22Rv1 (cell line): Measurements from ENCODE around the gene RNF40.

Source experiments
- H3K27ac ChIP-seq: fragments of 450-650 bp; 2 replicates; pipeline ENCODE4 v1.5.1; 2017
- ZFX ChIP-seq: fragments of 450-650 bp; IDR thresholded peaks from 2 replicates; pipeline ENCODE4 v1.6.1; 2017; ENCODE audit warnings: antibody characterized with exemption, borderline replicate concordance
- TF ChIP-seq, protein P1 (sequence below): fragments of 450-650 bp; IDR thresholded peaks from 2 replicates; pipeline ENCODE4 v1.5.1; 2017; ENCODE audit warnings: mild to moderate bottlenecking

RNF40 gene

DNA sequence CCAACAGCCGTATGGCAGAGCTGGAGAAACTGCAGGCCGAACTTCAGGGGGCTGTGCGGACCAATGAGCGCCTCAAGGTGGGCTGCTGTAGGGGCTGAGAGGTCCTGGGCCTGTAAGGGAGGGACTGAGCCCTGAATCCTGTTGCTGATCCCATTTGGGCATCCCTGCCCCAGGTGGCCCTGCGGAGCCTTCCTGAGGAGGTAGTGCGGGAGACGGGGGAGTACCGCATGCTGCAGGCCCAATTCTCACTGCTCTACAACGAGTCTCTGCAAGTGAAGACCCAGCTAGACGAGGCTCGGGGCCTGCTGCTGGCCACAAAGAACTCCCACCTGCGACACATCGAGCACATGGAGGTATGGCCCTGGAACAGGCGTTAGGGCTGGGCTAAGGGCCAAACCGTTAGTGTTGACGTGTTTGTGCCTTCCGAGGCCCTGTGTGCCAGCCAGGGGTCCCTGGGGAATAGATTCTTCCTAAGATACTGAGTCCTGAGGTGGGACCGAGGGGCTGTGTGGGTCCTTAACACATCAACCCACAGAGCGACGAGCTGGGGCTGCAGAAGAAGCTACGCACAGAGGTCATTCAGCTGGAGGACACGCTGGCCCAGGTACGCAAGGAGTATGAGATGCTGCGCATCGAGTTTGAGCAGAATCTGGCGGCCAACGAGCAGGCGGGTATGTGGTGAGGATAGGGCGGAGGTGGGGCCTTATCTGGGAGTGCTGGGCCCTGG is 4.2 kb downstream of the RNF40 start:
- no peak for TF ChIP-seq ZFX
- H3K27ac ChIP-seq = no peak overlapping the region

DNA sequence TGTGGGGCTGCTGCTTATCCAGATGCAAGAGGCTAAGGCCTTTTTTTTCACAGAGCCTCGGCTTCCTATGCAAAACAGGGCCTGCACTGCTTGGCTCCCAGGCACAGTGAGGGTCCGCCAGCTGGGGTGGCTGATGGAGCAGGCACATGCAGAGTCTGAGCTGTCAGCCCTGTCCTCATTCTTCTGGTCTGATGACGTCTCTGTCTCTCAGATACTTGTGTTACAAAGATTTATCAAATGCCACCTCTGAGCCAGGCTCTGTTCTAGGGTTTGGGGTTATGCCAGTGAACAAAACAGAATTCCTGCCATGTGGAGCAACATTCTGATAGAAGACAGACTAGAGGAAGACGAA is 4.8 kb downstream of the RNF40 start:
- TF ChIP-seq, protein P1, sequence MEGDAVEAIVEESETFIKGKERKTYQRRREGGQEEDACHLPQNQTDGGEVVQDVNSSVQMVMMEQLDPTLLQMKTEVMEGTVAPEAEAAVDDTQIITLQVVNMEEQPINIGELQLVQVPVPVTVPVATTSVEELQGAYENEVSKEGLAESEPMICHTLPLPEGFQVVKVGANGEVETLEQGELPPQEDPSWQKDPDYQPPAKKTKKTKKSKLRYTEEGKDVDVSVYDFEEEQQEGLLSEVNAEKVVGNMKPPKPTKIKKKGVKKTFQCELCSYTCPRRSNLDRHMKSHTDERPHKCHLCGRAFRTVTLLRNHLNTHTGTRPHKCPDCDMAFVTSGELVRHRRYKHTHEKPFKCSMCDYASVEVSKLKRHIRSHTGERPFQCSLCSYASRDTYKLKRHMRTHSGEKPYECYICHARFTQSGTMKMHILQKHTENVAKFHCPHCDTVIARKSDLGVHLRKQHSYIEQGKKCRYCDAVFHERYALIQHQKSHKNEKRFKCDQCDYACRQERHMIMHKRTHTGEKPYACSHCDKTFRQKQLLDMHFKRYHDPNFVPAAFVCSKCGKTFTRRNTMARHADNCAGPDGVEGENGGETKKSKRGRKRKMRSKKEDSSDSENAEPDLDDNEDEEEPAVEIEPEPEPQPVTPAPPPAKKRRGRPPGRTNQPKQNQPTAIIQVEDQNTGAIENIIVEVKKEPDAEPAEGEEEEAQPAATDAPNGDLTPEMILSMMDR = no peak
- no peak for TF ChIP-seq ZFX
- H3K27ac ChIP-seq = no peak overlapping the region

DNA sequence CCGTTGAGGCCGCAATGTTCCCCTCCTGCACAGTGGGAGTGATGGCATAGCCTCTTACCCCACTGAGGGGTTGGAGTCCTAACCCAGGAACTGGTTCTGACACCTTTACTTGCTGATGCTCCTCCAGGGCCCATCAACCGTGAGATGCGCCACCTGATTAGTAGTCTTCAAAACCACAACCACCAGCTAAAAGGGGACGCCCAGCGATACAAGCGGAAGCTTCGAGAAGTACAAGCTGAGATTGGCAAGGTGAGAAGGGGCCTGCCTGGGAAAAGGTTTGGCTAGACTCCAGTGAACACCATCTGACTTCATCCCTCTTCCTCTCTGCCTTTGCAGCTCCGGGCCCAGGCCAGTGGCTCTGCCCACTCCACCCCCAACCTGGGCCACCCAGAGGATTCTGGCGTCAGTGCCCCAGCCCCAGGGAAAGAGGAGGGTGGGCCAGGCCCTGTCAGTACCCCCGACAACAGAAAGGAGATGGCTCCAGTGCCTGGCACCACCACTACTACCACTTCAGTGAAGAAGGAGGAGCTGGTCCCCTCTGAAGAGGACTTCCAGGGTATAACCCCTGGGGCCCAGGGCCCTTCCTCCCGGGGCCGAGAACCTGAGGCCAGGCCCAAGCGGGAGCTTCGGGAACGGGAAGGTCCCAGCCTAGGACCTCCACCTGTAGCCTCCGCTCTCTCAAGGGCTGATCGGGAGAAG is 5.8 kb downstream of the RNF40 start:
- TF ChIP-seq ZFX = no peak
- TF ChIP-seq, protein P1 = no peak
- no peak overlapping the region for H3K27ac ChIP-seq

DNA sequence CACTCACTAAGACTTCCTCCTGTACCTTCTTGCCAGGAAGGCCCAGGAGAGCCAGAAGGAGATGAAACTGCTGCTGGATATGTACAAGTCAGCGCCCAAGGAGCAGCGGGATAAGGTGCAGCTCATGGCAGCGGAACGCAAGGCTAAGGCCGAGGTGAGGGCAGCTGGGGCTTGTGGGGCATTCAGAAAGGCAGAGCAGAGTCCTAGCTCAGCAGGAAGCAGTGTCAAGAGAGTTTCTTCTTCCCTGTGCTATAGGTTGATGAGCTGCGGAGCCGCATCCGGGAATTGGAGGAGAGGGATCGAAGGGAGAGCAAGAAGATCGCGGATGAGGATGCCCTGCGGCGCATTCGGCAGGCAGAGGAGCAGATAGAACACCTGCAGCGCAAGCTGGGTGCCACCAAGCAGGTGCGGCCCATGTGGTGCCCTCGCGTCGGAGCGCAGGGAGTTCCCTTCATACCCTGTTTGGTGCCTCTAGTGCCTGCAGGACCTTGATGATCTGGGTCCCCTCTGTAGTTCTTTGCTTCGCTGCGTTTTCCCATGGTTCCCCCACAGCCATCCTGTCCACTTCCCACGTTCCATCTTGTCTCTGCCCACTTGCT is 6.6 kb downstream of the RNF40 start:
- no peak overlapping the region for H3K27ac ChIP-seq
- TF ChIP-seq, protein P1 = no peak
- no peak for TF ChIP-seq ZFX

DNA sequence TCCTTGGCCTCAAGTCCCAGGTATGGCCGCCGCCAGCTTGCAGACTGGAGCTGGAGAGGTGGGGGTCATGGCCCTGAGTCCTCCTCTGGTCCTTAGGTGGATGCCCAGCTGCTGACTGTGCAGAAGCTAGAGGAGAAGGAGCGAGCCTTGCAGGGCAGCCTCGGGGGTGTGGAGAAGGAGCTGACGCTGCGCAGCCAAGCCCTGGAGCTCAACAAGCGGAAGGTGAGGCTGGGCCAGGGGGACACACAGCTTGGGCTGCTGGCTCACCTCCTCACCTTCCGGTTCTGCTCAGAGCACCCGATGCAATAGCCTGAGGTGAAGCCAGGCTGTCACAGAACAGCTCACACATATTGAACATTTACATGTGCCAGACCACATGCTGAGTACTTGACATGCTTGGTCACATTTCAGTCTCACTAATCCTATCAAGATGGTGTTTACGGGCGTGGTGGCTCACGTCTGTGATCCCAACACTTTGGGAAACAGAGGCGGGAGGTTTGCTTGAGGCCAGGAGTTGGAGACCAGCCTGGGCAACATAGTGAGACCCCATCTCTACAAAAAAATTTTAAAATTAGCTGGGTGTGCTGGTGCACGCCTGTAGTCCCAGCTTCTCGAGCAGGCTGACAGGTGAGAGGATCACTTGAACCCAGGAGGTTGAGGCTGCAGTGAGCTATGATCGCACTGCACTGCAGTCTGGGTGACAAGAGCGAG is 7.4 kb downstream of the RNF40 start:
- no peak overlapping the region for H3K27ac ChIP-seq

DNA sequence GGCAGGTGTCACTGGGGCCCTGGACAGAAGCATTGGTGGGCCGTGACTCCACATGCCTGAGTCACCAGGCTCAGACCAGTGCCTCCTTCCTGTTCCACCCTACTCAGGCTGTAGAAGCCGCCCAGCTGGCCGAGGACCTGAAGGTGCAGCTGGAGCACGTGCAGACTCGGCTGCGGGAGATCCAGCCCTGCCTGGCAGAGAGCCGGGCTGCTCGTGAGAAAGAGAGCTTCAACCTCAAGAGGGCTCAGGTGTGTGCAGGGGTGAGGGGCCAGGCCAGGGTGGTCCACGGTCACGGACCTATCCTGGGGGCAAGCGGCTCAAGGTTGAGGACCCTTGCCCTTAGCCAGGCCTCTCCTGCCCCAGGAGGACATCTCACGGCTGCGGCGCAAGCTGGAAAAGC is 9.6 kb downstream of the RNF40 start:
- no peak overlapping the region for H3K27ac ChIP-seq
- TF ChIP-seq, protein P1 = no peak
- no peak for TF ChIP-seq ZFX

More for the DNA sequence above, 7.4 kb downstream of the RNF40 start:
- TF ChIP-seq, protein P1 = no peak
- no peak for TF ChIP-seq ZFX

DNA sequence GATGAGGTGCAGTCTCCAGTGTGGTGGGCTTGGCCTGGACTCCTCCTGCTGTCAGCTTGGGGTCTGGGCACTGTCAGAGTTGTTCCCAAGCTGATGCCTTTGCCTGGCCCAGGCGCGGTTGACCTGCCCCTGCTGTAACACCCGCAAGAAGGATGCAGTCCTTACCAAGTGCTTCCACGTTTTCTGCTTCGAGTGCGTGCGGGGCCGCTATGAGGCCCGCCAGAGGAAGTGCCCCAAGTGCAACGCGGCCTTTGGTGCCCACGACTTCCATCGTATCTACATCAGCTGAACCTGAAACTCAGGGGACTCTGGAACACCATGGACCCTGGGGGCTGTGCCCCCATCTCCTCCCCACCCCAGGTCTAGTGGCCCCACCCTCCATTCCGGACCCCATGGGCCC is 11.7 kb downstream of the RNF40 start:
- TF ChIP-seq, protein P1 = no peak
- no peak for TF ChIP-seq ZFX
- H3K27ac ChIP-seq = peak overlapping the region; percentile 94
